Activated B cell treated with CpG ODN at 0.5 μM for 24 hours (primary cell): ENCODE results near the gene MMS19. TPM values are rescaled to one million over a fixed set of nuclear protein-coding genes. Genes with fewer than 3 reads are reported as not detected.
A peak's percentile ranks its signal among the peaks of the same experiment; 100 is the strongest.

Experiments
- ATAC-seq: fragments of 200-7000 bp; cut with Tn5 transposase; one replicate; pipeline ENCODE4 v1.10.0; 2021; ENCODE audit warnings: low read depth, mild to moderate bottlenecking, moderate library complexity
- CTCF ChIA-PET: fragments of 350-600 bp; sonication (Branson Sonifier 250); formaldehyde crosslinking; loops from one replicate; lab custom pipeline; 2021; ENCODE audit warnings: antibody characterized with exemption; lab: Charles Lee
- POLR2A ChIA-PET: fragments of 350-600 bp; sonication (Branson Sonifier 250); formaldehyde crosslinking; loops from one replicate; lab custom pipeline; 2021; ENCODE audit warnings: antibody characterized with exemption; lab: Charles Lee
- DNase-seq: peaks from one replicate; pipeline ENCODE4 v3.0.0; 2022
- H3K27ac Mint-ChIP-seq: one replicate; pipeline ENCODE4 v1.8.0; 2020; ENCODE audit warnings: mixed read lengths
- H3K27me3 Mint-ChIP-seq: one replicate; pipeline ENCODE4 v1.8.0; 2021; ENCODE audit warnings: mixed read lengths
- H3K36me3 Mint-ChIP-seq: one replicate; pipeline ENCODE4 v1.8.0; 2021; ENCODE audit warnings: low read depth, mixed read lengths
- H3K4me1 Mint-ChIP-seq: one replicate; pipeline ENCODE4 v1.8.0; 2021; ENCODE audit warnings: mixed read lengths
- H3K4me3 Mint-ChIP-seq: one replicate; pipeline ENCODE4 v1.8.0; 2020; ENCODE audit warnings: mild to moderate bottlenecking, mixed read lengths
- H3K9me3 Mint-ChIP-seq: one replicate; pipeline ENCODE4 v1.8.0; 2020; ENCODE audit warnings: mixed read lengths
- intact Hi-C: fragments of 100-400 bp; cut with micrococcal nuclease; formaldehyde crosslinking; loops from one replicate; pipeline ENCODE4 v1.15.1; 2024
- total RNA-seq: library from RNA; stranded (reverse); gene quantifications from 2 replicates; pipeline ENCODE4 v1.2.3, GENCODE V29; 2022
- TF ChIP-seq, protein P1 (sequence below): fragments of 200-600 bp; IDR thresholded peaks from one replicate; pipeline ENCODE4 v1.8.0; 2022; ENCODE audit warnings: antibody characterized with exemption, mild to moderate bottlenecking

The MMS19 gene
- total RNA-seq, 1 donor from 2014 or later, result 89.2 TPM

DNA sequence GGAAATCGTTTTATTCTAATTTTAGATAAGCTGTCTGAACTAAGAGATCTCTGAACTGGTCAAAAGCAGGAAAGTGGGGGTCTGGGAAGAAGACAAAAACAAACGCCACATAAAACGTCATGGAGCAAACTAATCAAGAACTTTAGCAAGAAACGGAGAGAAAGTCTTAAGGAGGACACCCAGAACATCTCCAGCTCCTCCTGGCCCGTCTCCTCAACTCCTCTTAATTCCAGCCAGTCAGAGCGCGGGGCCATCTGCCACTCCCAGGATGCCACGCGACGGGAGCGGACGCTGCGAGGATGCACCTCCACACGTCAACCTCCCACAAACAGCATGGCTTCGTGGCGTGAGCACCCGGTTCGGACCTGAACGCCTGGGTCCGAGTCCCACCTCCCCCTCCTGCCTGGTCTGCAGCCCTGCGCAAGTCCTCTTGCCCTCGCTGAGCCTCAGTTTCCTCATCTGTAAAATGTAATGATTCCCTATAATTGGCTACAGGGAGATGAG lies 598 bp downstream of the MMS19 start:
- peaks cover 37% of the 10 kb centered on the region for H3K4me1 Mint-ChIP-seq
- ChIA-PET CTCF (no interaction called here), POLR2A (interaction anchor here (0.6 kb wide), 1 partner anchor 141 kb away, joined by 3 read pairs; no protein-coding TSS in a partner anchor)
- no peaks in the 10 kb centered on the region for H3K9me3 Mint-ChIP-seq
- peaks cover 27% of the 10 kb centered on the region for H3K27me3 Mint-ChIP-seq
- H3K27ac Mint-ChIP-seq, result peak overlapping the region; percentile 96
- ATAC-seq (peak; percentile 5), DNase-seq (peak; percentile 48)
- H3K36me3 Mint-ChIP-seq, result peaks cover 11% of the 10 kb centered on the region
- intact Hi-C loops, result loop anchor here (1.0 to 10.0 kb wide), 13 partner anchors 35 to 1840 kb away; partner anchors contain the start of genes ALDH18A1, ARHGAP19, AVPI1 and EXOSC1
- TF ChIP-seq, protein P1, sequence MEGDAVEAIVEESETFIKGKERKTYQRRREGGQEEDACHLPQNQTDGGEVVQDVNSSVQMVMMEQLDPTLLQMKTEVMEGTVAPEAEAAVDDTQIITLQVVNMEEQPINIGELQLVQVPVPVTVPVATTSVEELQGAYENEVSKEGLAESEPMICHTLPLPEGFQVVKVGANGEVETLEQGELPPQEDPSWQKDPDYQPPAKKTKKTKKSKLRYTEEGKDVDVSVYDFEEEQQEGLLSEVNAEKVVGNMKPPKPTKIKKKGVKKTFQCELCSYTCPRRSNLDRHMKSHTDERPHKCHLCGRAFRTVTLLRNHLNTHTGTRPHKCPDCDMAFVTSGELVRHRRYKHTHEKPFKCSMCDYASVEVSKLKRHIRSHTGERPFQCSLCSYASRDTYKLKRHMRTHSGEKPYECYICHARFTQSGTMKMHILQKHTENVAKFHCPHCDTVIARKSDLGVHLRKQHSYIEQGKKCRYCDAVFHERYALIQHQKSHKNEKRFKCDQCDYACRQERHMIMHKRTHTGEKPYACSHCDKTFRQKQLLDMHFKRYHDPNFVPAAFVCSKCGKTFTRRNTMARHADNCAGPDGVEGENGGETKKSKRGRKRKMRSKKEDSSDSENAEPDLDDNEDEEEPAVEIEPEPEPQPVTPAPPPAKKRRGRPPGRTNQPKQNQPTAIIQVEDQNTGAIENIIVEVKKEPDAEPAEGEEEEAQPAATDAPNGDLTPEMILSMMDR, result no peak
- peak overlapping the region; percentile 96 for H3K4me3 Mint-ChIP-seq

DNA sequence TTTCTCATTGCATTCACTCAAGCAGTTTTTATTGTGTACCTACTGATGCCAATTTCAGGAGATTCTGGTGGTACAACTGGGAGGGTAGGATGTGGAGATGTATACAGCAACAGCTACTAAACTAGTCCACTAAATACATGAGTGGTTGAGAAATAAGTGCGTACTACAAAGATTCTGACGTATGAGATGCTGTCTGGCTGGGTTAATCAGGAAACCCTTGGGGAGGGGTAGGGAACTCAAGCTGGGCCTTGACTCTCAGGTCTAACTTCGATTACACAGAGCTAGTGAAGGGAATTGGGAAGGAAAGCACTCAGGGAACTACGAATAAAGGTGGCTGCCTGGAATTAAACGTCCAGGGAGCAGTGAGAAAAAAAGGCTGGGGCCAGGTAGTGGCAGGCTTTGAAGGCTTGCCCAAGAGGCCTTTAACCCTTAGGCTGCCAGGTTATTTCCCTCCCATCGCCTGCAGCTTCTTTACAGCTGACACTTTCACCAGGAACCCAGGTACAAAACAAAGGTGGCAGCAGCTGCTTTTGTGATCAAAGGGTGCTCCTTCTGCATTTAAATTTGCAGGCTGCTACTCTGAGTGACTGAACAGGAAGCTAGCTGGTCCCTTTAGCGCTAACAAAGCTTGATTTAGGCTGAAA lies 3.2 kb downstream of the MMS19 start:
- H3K4me1 Mint-ChIP-seq, result peaks cover 47% of the 10 kb centered on the region
- H3K4me3 Mint-ChIP-seq, result no peak overlapping the region
- DNase-seq (no peak), ATAC-seq (no peak)
- intact Hi-C loops, result loop anchor here (5.0 to 10.0 kb wide), 4 partner anchors 33 to 1838 kb away; partner anchors contain the start of genes ALDH18A1, R3HCC1L and ZFYVE27
- ChIA-PET POLR2A (no interaction called here), CTCF (interaction anchor here (1.1 kb wide), 1 partner anchor 58 kb away, joined by 4 read pairs; no protein-coding TSS in a partner anchor)
- no peak overlapping the region for H3K27ac Mint-ChIP-seq
- TF ChIP-seq, protein P1, result no peak
- H3K36me3 Mint-ChIP-seq, result peaks cover 13% of the 10 kb centered on the region
- H3K27me3 Mint-ChIP-seq, result peaks cover 3% of the 10 kb centered on the region
- no peaks in the 10 kb centered on the region for H3K9me3 Mint-ChIP-seq

DNA sequence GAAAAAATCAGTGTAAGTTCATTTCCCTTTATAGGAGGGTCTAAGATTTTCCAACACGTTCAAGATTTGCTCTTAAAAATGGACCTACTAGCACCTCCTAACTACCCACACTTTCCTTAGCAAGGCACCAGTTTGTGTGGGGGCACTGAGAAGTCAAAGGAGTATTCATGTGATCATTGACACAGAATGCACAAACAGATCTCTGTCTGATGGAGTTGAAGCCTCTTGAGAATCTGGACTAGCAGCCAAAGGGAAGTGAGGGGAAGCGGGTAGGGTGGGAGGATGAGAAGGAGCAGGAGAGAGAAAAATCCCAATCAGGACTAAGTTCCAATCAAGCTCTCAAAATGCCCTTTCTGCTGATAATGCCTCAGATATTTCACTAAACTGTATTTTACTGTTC lies 4.1 kb downstream of the MMS19 start:
- POLR2A ChIA-PET, result no interaction called here
- TF ChIP-seq, protein P1, result no peak

DNA sequence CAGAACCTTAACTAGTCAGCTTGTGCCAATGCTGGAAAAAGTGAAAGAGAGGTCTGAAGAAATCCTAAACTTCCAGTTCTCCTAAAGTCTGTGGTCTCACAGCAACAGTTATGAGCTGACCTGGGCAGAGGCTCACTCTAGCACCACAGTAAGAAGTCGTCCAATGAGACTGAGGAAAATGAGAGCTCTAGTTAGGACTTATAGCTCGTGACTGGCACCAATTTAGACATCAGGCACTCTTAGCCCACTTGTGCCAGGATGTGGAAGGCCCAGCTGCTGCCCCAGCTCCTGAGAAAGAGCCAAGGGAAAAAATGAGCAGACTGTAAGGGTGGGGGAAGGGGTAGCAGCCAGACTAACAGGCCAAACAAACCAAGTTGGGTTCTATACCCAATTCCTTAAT lies 7.6 kb downstream of the MMS19 start:
- ATAC-seq (no peak), DNase-seq (no peak)
- intact Hi-C loops, result loop anchor here (10.0 kb wide), 2 partner anchors 244 to 644 kb away; partner anchors contain the start of genes R3HCC1L and ZFYVE27
- Mint-ChIP-seq H3K4me3 (no peak overlapping the region), H3K4me1 (peaks cover 30% of the 10 kb centered on the region), H3K9me3 (no peaks in the 10 kb centered on the region), H3K27me3 (no peaks in the 10 kb centered on the region), H3K36me3 (peaks cover 18% of the 10 kb centered on the region), H3K27ac (no peak overlapping the region)
- CTCF ChIA-PET, result interaction anchor here (1.3 kb wide), 1 partner anchor 9 kb away, joined by 4 read pairs; no protein-coding TSS in a partner anchor
- TF ChIP-seq, protein P1, result no peak
- POLR2A ChIA-PET, result interaction anchor here (0.6 kb wide), 1 partner anchor 197 kb away, joined by 5 read pairs; no protein-coding TSS in a partner anchor

More for the DNA sequence above, 4.1 kb downstream of the MMS19 start:
- Mint-ChIP-seq H3K4me3 (no peak overlapping the region), H3K27ac (no peak overlapping the region), H3K9me3 (no peaks in the 10 kb centered on the region), H3K27me3 (no peaks in the 10 kb centered on the region), H3K36me3 (peaks cover 13% of the 10 kb centered on the region), H3K4me1 (peaks cover 46% of the 10 kb centered on the region)
- CTCF ChIA-PET, result no interaction called here
- intact Hi-C loops, result loop anchor here (10.0 kb wide), 2 partner anchors 241 to 641 kb away; partner anchors contain the start of genes R3HCC1L and ZFYVE27
- no peak for ATAC-seq
- no peak for DNase-seq

DNA sequence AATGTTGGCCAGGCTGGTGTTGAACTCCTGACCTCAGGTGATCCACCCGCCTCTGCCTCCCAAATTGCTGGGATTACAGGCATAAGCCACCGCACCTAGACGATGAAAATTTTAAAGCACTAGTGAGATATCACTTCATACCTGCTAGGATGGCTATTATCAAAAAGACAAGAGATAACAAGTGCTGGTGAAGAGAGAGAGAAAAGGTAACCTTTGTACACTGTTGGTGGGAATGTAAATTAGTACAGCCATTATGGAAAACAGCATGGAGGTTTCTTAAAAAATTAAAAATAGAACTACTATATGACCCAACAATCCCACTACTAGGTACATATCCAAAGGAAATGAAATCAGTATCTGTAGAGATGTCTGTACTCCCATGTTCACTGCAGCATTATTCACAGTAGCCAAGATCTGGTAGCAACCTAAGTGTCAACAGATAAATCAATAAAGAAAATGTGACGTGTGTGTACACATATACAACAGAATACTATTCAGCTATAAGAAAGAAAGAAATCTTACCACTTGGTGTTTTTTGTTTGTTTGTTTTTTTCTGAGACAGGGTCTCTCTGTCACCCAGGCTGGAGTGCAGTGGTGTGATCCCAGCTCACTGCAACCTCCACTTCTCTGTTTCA lies 12.5 kb downstream of the MMS19 start:
- CTCF ChIA-PET, result no interaction called here
- intact Hi-C loops, result no loop called here
- H3K36me3 Mint-ChIP-seq, result peaks cover 32% of the 10 kb centered on the region
- DNase-seq (no peak), ATAC-seq (no peak)
- TF ChIP-seq, protein P1, result no peak
- peaks cover 10% of the 10 kb centered on the region for H3K4me1 Mint-ChIP-seq
- no peak overlapping the region for H3K4me3 Mint-ChIP-seq
- POLR2A ChIA-PET, result no interaction called here
- no peak overlapping the region for H3K27ac Mint-ChIP-seq
- no peaks in the 10 kb centered on the region for H3K27me3 Mint-ChIP-seq
- H3K9me3 Mint-ChIP-seq, result no peaks in the 10 kb centered on the region
